ENCODE data around the gene NUDT19.
"Not testable (repeated sequence)": the region's sequence is repeated elsewhere in the genome, so short reads cannot be mapped to it uniquely, and the experiment has no call there.

NUDT19 gene
- total RNA-seq: 23.5 to 61.0 (median 45.8) reads per million in 18 experiments

- peak; percentile 75 to 86 for DNase-seq
Measured at GRCh38 chr19:32691291-32691951, at the start of gene NUDT19. TSS of gene NUDT19 (plus strand) at chr19:32691821. CDS start at chr19:32691961, 140 bp downstream.

DNA sequence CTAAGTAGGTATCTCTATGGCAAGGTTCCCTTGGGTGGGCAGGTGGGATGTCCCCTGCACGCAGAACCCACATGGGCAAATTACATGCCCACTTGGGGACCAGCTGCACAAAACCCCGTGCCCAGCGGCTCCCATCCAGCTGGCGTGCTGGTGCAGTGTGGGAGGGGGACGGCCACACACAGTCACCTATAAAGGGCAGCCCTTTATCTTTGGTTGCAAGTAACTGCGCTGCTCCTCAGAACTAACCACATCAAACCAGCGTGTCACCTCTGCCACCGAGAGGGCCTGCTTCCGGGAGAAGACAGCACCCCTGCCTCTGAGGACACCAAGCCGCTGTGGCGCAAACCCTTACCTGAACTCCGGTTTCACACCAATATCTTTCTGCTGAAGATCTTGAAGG lies 48.9 kb upstream of the NUDT19 start:
- no peak for DNase-seq

GRCh38 chr19:32646556-32646955 lies 45.1 kb upstream of the NUDT19 start:
- no peak for DNase-seq

- no peak for DNase-seq
Measured at GRCh38 chr19:32647361-32647760, 44.3 kb upstream of the NUDT19 start.

GRCh38 chr19:32649751-32650150 lies 41.9 kb upstream of the NUDT19 start:
- no peak for DNase-seq

GRCh38 chr19:32650671-32651070 lies 41.0 kb upstream of the NUDT19 start:
- no peak for DNase-seq

DNA sequence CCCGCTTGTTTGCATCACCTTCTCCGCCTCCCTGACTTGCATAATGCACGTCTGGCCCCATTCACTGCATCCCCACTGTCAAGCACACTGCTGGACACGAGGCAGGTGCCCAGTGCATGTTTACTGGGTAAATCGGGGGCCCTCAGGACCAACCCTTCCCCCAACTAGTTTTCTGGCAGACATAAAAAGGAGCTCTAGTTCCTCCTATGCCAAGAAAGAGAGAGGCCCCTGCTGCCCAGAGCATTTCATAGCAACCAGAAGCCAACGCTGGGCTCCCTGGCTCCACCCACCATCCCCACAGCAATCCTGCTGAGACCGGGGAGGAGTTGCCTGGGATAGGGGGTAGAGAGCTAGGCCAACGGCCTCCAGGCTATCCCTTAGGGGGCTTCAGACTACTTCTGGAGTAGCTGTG lies 39.9 kb upstream of the NUDT19 start:
- DNase-seq: peak in 1 of 2 donors; percentile 17

GRCh38 chr19:32652331-32652730 lies 39.3 kb upstream of the NUDT19 start:
- not testable (repeated sequence) for DNase-seq

DNA sequence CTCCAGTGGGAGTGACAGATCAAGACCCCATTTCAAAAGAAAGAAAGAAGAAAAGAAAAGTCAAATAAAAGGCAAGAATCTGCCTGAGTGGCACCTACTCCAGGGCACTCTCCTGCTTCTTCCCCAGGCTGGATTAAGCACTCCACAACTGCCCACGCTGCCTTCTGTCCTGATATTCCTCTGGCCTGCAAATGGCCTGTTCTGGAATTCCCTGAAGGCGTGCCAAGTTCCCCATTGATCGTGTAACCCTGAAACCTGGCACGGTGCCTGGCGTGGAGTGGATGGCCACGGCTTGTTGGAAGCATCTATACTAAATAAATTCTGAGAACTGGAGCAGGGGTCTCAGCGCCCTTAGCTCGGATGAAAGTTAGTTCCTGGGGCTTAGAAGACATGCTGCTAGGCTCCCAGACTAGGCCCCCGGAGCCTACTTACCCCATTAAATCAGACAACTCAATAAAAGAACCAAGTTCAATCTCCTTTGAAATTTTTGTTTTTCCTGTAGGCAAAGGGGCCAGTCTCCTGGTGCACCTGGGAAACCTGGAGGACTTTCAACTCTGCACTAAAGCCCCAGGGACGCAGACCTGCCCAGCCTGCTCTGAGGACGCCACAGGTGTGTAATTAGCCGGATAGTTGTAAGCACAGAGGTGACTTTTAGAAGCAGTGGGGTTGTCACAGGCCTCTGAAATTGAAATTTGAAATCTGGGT lies 38.6 kb upstream of the NUDT19 start:
- DNase-seq: no peak

- no peak for DNase-seq
Measured at GRCh38 chr19:32653599-32653915, 38.1 kb upstream of the NUDT19 start.

DNA sequence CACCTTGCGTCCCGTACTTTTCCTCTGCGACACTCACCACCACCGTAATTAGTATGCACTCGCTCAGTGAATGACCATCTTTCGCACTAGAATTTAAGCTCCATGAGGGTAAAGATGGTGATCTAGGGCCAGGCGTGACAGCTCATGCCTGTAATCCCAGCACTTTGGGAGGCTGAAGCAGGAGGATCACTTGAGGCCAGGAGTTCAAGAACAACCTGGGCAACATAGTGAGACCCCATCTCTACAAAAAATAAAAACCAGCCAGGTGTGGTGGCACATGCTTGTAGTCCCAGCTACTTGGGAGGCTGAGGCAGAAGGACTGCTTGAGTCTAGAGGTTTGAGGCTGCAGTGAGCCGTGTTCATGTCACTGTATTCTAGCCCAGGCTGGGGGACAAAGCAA lies 35.2 kb upstream of the NUDT19 start:
- not testable (repeated sequence) for DNase-seq

DNA sequence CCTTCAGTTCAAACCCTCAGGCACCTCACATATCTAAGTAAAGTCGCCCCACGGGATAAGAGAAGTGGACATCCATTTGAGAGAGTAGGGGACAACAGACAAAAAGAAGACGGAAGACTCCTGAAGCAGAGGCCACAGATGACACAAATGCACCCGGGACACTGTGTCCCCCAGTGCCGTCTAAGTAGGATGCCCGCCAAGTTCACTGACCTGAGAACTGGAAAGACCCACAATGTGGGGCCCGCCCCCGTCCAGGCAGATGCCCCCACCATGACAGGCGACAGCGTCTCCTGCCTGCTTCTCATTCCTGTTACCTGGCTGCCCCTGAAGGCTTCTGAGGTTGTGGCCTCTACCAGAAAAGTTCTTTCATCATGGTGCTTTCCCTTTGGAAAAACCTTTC lies 33.5 kb upstream of the NUDT19 start:
- no peak for DNase-seq

- no peak for DNase-seq
Measured at GRCh38 chr19:32658527-32658926, 33.1 kb upstream of the NUDT19 start.

DNA sequence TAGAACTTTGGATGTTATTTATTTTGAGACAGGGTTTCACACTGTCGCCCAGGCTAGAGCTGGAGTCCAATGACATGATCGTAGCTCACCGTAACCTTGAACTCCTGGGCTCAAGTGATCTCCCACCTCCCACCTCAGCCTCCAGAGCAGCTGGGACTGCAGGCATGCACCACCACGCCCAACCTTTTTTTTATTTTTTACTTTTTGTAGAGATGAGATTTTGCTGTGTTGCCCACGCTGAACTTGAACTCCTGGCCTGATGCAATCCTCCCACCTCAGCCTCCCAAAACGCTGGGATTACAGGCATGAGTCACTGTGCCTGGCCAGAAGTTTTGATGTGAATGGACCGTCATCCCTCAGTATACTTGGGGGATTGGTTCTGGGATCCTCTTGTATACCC lies 30.3 kb upstream of the NUDT19 start:
- DNase-seq: peak; percentile 35 to 65

DNA sequence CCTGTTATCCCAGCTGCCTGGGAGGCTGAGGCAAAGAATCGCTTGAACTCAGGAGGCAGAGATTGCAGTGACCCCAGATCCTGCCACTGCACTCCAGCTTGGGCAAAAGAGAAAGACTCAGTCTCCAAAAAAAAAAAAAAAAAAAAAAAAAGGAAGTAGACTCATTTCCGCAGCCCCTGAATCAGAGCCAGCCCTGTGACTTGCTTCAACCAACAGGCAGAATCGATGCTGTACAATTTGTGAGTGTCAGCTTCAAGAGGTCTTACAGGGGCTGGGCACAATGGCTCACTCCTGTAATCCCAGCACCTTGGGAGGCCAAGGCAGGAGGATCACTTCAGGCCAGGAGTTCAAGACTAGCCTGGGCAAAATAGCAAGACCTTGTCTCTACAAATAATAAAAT lies 29.4 kb upstream of the NUDT19 start:
- DNase-seq: peak; percentile 60 to 64

DNA sequence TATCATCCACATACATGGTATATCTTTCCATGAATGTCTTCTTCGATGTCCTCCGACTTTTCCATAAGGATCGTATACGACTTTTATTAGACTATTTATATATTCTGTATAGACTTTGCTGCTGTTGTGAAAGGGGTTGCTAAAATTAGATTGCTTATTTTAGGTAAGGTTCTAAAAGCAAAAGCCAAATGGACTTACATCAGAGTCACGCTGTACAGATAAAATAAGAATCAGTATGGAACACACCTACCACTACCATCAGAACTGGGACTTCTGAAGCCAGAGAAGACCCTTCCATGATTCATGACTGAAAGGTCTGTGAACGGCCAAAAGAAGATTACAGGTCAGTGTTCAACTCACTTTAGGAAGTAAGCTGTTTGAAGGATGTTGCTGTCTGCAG lies 25.5 kb upstream of the NUDT19 start:
- DNase-seq: no peak

DNA sequence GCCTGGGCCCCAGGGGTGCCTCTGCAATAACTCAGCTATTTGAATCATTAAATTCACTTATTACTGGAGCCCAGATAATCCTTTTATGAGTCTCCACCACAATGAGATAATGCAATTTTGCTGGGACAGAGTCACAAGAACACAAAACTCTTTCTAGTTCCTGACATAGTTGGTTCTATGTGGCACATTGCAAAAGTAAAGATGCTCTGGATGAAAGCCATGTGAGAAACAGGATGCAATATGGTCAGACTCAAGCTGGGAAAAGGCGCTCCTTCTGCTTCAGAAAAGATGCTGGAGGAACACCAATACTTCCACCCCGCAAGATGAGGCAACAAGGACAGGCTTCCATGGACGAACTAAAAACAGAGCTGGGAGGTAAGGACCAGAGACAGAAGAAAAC lies 22.3 kb upstream of the NUDT19 start:
- DNase-seq: no peak

DNA sequence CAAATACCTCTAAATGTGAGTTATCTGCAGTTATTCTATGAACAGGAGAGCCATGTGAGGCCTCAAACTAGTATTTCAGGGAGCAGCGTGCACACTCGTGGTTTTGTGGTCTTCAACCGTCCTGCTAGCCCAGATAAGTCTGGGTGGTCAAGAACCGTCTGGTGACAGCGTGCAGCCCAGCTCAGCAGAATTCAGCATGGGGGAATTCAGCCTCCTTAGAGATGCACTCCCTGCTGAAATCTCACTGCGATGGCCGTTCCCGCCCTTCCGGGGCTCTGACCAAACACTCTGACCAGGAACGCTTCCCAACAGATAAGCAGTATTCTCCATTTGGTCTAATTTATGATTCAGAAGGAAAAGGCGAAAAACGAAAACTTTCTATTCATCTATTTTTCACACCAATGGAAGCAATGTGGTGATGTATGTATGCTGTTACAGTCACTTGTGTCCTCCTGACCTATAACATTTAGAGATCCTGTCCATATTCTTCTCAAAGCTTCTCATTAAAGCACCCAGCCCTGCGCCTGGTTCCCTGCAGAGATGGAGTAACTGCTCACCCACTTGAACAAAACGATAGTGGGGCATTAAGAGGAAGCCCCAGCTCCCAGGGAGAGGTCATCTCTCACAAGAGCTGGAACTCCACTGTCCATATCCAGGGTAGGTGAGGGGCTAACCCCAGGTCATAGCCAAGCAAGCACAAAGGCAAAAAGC lies 19.6 kb upstream of the NUDT19 start:
- peak in 1 of 2 donors; percentile 22 for DNase-seq

GRCh38 chr19:32672841-32673240 lies 18.8 kb upstream of the NUDT19 start:
- no peak for DNase-seq

- DNase-seq: no peak
Measured at GRCh38 chr19:32673573-32673972, 18.0 kb upstream of the NUDT19 start.

- DNase-seq: peak in 1 of 2 donors; percentile 46
Measured at GRCh38 chr19:32674153-32674930, 17.3 kb upstream of the NUDT19 start.

DNA sequence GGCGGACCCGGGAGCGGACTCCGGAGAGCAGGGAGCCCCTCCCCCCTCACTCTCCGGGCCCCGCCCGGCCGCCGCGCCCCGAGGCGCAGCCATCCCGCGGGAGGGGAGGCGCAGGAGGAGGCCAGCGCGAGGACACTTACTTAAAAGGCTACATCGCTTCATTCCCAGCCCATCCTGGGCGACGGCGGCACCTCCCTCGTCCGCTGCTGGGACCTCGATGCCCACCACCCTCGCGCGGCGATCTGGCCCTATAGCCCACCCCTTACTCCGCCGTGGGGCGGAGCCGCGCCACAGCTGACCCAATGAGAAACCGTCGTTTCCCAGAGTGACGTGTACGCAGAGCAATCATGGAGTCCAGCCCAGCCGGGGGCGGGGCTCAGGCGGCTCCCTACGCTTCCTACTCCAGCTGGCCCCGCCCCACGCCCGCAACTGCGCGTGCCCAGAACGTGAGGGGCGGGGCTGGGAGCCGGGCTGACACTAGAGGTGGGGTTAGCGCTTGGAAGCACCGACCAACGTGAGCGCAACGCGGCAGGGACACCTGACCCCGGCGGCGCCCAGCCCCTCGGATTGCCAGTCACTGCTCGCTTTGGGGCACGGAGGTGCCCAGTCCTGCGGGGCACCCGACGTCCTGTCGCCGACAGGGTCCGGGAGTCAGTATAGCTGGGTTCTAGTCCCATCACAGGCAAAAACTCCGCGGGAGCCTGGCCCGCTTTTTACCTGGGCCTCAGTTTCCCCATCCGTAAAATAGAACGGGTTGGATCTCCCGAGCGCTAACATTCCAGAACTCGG lies 16.5 kb upstream of the NUDT19 start, which contains the start of gene ANKRD27:
ANKRD27 (minus strand) TSS at position 250 of the 789 bp plus-strand sequence. CDS start 16,165 bp downstream, outside the sequence.
- peak; percentile 99 for DNase-seq
